Measurements from ENCODE around the gene MICALL1.

Gene MICALL1

GRCh38 chr22:37905534-37906363 lies at the start of gene MICALL1:
Gene MICALL1, plus strand, starts transcription at chr22:37906297. Its CDS starts 126 bp downstream, at chr22:37906423.
- peak; percentile 88 for DNase-seq

GRCh38 chr22:37860796-37861421 lies 45.2 kb upstream of the MICALL1 start:
- DNase-seq, result no peak

DNA sequence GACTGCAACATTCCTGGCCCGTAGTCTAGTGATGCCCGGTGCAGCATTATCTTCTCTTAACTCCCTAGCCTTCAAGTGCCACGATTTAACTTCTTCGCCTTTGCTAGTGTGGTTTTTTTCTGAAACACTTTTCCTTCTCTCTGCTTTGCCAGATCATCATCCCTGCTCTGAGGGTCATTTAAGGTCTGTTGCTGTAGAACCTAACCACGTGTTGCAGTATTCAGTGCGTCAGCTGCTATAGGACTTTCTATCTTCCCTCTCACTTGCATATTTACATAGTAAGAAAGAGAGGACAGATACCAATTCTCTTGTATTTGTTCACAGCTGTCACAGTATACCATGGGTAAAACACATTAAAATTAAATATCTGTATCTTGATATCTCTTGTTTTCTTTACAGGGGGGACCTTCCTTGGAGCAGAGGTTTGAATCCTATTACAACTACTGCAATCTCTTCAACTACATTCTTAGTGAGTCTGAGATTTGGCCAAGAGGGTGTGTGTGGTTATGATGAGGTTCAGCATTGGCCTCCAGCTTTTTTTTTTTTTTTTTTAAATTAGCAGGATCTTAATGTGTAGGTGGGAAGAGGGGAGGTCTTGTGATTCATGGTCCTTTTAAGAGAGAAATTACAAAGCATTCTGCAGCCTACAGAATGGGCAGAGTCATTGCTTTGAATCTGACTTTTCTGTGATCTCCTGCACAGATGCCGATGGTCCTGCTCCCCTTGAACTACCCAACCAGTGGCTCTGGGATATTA lies 43.3 kb upstream of the MICALL1 start:
- DNase-seq, result no peak

DNA sequence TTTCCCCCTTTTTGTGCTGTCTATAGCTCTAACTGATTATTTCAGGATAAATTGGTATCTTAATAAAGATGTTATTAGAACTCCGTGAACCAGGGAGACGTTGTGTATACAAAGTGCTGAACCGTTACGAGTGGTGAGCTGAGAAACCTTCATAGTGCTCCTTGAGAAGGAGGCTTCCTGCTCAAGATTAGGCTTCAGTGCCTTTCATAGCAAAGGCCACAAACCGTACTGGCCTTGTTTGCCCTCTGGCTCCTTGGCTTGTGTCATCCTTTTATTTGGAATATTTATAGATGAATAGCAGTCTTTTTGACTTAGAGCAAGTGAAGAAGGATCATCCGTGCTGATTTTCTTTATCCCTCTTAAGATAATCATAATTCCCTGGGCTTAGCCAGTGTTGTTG lies 40.6 kb upstream of the MICALL1 start:
- no peak for DNase-seq

GRCh38 chr22:37870273-37870672 lies 35.8 kb upstream of the MICALL1 start:
- DNase-seq, result no peak

GRCh38 chr22:37880668-37881440 lies 25.2 kb upstream of the MICALL1 start:
- no peak for DNase-seq

GRCh38 chr22:37884420-37884819 lies 21.7 kb upstream of the MICALL1 start:
- no peak for DNase-seq

GRCh38 chr22:37887584-37888378 lies 18.3 kb upstream of the MICALL1 start:
- no peak for DNase-seq

GRCh38 chr22:37891926-37892325 lies 14.2 kb upstream of the MICALL1 start:
- DNase-seq, result no peak

DNA sequence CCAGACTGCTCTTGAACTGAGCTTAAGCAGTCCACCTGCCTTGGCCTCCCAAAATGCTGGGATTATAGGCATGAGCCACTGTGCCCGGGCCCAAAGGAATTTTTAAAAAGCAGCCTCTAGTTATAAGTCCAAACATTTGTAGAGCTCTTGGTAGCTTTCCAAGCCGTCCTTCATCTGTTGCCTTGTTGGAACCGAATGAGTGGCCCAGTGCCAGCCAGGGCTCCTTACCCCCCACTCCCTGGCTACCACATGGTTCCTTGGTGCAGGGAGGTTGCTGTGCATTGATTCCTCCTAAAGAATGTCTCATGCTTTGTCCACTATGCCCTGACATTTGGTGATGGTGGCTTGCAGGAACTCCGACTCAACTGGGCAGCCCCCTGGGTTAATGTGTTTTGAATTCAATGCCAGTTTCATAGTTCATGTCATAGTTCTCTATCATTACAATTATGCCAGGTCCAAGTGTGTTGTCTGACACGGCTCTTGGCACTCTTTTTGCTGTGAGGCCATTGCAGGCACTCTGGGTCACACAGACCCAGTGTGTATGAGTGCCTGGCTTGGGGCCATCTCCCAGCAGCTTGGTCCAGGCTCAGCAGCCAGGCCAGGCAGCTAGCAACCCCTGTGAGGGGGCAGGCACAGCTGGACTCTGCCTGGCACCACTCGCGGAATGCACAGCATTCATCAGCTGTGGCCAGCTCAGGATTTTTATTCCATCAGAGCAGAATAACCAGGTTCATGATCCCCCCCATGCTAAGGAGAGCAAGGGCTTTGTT lies 13.3 kb upstream of the MICALL1 start:
- no peak for DNase-seq

- DNase-seq, result no peak
These were observed 12.5 kb upstream of the MICALL1 start for GRCh38 chr22:37893583-37893983.

DNA sequence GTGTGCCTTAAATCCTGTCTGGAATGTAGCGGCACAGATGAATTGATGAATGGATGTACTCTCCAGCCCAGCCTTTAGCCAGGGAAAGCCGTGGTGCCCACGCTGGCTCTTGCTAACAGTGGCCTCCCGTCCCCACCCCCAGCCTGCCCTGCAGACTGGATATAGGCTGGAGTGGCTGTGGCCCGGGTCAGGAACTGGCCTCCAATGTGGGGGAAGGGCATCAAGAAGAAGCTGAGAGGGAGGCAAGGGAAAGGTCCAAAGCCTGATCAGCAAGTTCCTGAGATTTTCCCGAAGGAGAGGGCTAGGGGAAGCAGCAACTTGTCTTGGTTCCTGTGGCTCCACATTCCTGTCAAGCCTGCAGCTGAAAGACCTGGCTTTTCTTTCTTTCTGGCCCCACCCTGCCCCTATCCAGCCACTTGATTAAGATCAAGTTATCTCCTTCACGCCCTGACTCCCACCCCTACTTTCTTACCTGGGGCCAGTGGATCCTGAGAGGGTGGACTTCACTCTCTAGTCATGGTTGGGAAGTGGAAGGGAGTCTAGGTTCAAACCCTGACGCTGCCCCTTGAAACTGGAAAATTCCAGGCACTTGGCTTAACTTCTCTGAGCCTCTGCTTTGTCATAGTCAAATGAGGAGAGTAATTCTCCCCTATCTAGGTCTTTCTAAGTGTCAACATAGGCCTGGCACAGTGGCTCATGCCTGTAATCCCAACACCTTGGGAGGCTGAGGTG lies 11.0 kb upstream of the MICALL1 start:
- DNase-seq, result no peak

GRCh38 chr22:37896181-37896592 lies 9.9 kb upstream of the MICALL1 start:
- peak; percentile 75 for DNase-seq

GRCh38 chr22:37896939-37897338 lies 9.2 kb upstream of the MICALL1 start:
- DNase-seq, result no peak

DNA sequence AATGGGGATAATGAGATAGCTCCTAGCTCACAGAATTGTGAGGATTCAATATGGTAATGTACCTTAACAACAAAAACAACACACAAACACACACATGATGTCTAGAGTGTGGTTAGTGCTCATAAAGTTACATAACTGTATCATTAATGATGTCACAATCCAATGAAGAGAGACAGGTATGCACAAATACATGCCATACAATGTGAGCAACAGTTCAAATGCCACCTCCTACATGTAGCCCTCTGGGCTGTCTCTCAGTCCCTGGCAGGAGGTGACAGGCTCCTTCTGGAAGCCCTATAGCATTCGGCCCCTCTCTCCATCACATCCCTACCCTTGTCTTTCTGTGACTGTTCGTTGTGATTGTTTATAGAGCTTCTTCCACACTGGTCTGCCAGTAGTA lies 8.3 kb upstream of the MICALL1 start:
- DNase-seq, result no peak

- no peak for DNase-seq
These were observed 7.5 kb upstream of the MICALL1 start for GRCh38 chr22:37898441-37899181.

DNA sequence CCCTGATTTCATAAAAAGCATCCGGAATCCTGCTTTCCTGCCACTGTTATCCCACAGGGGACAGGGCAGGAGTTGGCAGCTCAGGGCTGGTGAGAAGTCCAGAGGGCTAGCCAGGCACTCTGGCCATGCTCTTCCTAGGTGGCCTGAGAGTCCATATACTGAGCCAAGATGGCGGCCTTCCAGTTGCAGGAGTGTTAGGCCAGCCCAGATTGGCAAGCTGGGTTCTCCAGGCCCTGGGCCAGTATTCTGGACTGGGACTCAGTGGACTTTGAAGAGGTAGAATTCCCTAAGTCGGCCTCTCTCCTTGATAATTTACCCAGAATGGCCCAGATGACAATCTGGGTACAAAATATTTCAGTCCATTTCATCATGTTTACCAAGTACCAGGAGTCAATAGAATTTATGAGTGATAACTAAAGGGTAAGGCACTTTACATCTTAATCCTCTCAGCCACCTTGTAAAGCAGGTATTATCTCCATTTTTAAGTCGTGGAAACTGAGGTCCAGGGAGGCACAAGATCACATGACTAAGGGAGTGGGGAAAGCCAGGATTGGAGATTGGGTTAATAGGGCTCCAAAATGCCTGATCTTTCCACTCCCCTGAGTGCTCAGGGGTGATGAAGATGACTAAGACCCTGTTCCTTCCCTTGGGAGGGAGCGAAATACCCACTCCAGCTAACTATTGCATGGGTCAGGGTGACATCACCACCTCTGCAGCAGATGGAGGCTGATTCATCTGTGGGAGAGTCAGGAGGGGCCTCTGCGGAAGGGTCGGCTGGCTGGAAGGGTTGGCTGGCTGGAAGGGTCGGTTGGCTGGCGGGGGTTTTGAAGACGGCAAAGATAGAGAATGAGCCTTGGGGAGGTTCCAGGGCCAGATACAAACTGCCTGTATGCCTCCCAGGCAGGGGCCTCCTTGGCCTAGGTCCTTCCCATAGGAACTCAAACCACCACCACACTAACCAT lies 1.2 kb upstream of the MICALL1 start:
- DNase-seq, result no peak

DNA sequence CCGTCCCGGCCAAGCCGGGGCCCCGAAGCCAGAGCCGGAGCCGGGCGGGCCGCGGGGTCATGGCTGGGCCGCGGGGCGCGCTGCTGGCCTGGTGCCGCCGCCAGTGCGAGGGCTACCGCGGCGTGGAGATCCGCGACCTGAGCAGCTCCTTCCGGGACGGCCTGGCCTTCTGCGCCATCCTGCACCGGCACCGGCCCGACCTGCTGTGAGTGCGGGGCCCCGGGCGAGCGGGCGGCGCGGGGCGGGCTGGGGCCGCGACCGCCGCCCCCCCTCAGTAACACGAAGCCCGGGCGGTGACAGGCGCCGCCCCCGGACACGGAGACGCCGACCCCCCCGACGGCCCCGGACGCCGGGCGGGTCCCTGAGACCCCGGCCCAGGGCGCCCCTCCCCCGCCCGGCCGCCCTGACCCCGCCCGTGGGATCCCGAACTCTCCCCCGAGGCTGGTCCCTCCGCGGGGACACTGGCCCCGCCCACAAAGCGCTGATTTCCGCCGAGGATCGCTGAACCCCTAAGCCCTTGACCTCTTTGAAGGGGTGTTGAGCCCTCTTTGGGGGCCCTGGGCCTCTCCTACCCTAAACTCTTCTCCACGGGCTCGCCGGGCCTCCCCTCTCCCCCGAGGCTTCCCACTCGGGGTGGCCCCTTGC lies 389 bp downstream of the MICALL1 start:
- peak; percentile 79 for DNase-seq

Data from activated effector memory CD4-positive, alpha-beta T cell treated with anti-CD3 and anti-CD28 coated beads, Interleukin-2, amount 50 U/mL, for 16 hours (primary cell).